Hepatocyte (in vitro differentiated cells): ENCODE results near the gene ZNF512B.

Experiments used
- EZH2 ChIP-seq: fragments of 200-600 bp; sonication (generic); IDR thresholded peaks from 2 replicates; pipeline ENCODE4 v1.6.1; 2016; ENCODE audit warnings: antibody characterized with exemption, mild to moderate bottlenecking, borderline replicate concordance
- EZH2phosphoT487 ChIP-seq: fragments of 200-600 bp; sonication (generic); IDR thresholded peaks from one replicate; pipeline ENCODE4 v1.6.1; 2018; ENCODE audit warnings: antibody characterized with exemption, mild to moderate bottlenecking, low read depth, moderate library complexity; ENCODE audit not compliant: unreplicated experiment, severe bottlenecking
- TF ChIP-seq, protein P1 (sequence below): fragments of 200-600 bp; sonication (generic); IDR thresholded peaks from 2 replicates; pipeline ENCODE4 v1.5.1; 2016; ENCODE audit warnings: antibody characterized with exemption, mild to moderate bottlenecking; ENCODE audit not compliant: poor library complexity

DNA sequence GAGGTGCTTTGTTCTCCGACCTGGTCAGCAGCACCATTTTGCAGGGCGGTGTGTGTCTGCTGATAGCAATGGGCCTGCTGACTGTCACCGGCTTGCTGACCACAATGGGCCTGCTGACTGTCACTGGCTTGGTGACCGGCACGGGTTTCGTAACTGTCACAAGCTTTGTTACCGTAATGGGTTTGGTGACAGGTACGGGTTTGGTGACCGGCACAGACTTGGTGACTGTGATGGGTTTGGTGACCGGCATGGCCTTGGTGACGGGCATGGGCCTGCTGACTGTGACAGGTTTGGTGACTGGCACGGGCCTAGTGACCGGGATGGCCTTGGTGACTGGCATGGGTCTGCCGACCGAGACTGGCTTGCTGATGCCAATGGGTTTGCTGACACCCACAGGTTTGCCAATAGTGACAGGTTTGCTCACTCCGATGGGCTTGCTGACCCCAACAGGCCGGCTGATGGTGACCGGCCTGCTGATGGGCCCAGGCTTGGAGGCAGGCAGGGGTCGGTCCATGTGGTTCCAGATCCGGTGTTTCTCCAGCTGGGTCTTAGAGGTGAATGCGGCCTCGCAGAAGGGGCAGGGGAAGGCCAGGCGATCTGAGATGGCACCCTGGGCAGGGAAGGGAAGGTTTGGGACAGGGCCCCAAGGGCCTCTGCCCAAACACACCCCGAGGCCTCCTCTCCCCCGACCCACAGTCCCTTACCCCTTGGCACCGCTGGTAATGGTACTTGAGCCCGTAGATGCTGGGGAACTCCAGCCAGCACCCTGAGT lies 3.4 kb downstream of the ZNF512B start:
- TF ChIP-seq, protein P1, sequence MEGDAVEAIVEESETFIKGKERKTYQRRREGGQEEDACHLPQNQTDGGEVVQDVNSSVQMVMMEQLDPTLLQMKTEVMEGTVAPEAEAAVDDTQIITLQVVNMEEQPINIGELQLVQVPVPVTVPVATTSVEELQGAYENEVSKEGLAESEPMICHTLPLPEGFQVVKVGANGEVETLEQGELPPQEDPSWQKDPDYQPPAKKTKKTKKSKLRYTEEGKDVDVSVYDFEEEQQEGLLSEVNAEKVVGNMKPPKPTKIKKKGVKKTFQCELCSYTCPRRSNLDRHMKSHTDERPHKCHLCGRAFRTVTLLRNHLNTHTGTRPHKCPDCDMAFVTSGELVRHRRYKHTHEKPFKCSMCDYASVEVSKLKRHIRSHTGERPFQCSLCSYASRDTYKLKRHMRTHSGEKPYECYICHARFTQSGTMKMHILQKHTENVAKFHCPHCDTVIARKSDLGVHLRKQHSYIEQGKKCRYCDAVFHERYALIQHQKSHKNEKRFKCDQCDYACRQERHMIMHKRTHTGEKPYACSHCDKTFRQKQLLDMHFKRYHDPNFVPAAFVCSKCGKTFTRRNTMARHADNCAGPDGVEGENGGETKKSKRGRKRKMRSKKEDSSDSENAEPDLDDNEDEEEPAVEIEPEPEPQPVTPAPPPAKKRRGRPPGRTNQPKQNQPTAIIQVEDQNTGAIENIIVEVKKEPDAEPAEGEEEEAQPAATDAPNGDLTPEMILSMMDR: no peak
- no peak for TF ChIP-seq EZH2phosphoT487
- no peak for TF ChIP-seq EZH2
